Keratinocyte (primary cell): ENCODE results near the gene ANKRD39. TPM values are rescaled to one million over a fixed set of nuclear protein-coding genes. Genes with fewer than 3 reads are reported as not detected.

Source experiments
- DNase-seq: peaks from one replicate; pipeline ENCODE4 v3.0.0-alpha.2; 2011; ENCODE audit warnings: low read depth, missing footprints, low spot score
- FAIRE-seq: peaks from 2 replicates; lab custom pipeline; 2011; peaks lifted over from hg19 to GRCh38; lab: Jason Lieb, UNC
- H2AFZ ChIP-seq: 2 replicates; pipeline ENCODE4 v1.6.0; 2012; ENCODE audit warnings: low read length, control low read depth, inconsistent platforms; ENCODE audit not compliant: control insufficient read depth
- H3K27ac ChIP-seq: 2 replicates; pipeline ENCODE4 v1.5.1; 2011; ENCODE audit warnings: low read length; ENCODE audit not compliant: control insufficient read depth, insufficient read depth
- H3K27me3 ChIP-seq: 3 replicates; pipeline ENCODE4 v1.6.0; 2011; ENCODE audit warnings: low read length; ENCODE audit not compliant: control insufficient read depth, insufficient read depth; ENCODE audit errors: extremely low read depth
- H3K36me3 ChIP-seq, 2 experiments: 2 replicates in 1 of 2; 3 replicates in 1 of 2; pipeline ENCODE4 v1.5.1; 2011; ENCODE audit warnings: low read length in 2 of 2, mild to moderate bottlenecking in 1 of 2; ENCODE audit not compliant: control insufficient read depth in 2 of 2, insufficient read depth in 2 of 2; ENCODE audit errors: extremely low read depth in 1 of 2
- H3K4me1 ChIP-seq: 3 replicates; pipeline ENCODE4 v1.5.1; 2011; ENCODE audit warnings: low read length; ENCODE audit not compliant: control insufficient read depth, insufficient read depth; ENCODE audit errors: extremely low read depth
- H3K4me2 ChIP-seq: 3 replicates; pipeline ENCODE4 v1.6.0; 2011; ENCODE audit warnings: low read depth, low read length; ENCODE audit not compliant: control insufficient read depth, insufficient read depth; ENCODE audit errors: extremely low read depth
- H3K4me3 ChIP-seq, 3 experiments: fragments of 200-600 bp in 1 of 3; sonication (generic) in 1 of 3; 2 replicates in 2 of 3; 3 replicates in 1 of 3; pipeline ENCODE4 v1.5.1; 2011 to 2016; ENCODE audit warnings: low read length in 3 of 3, mild to moderate bottlenecking in 3 of 3, control low read depth in 2 of 3, inconsistent platforms in 1 of 3, low read depth in 1 of 3, mixed read lengths in 1 of 3, mixed run types in 1 of 3, moderate library complexity in 1 of 3; ENCODE audit not compliant: control insufficient read depth in 2 of 3, insufficient read depth in 2 of 3; ENCODE audit errors: extremely low read depth in 1 of 3
- H3K79me2 ChIP-seq: 2 replicates; pipeline ENCODE4 v1.6.0; 2012; ENCODE audit warnings: low read length; ENCODE audit not compliant: control insufficient read depth, insufficient read depth
- H3K9ac ChIP-seq: 3 replicates; pipeline ENCODE4 v1.6.0; 2011; ENCODE audit warnings: low read length; ENCODE audit not compliant: control insufficient read depth, insufficient read depth; ENCODE audit errors: extremely low read depth
- H3K9me1 ChIP-seq: 3 replicates; pipeline ENCODE4 v1.6.0; 2011; ENCODE audit warnings: low read length; ENCODE audit not compliant: control insufficient read depth, insufficient read depth; ENCODE audit errors: extremely low read depth
- H3K9me3 ChIP-seq: 2 replicates; pipeline ENCODE4 v1.5.1; 2012; ENCODE audit warnings: low read depth, low read length; ENCODE audit not compliant: control insufficient read depth
- H4K20me1 ChIP-seq: 3 replicates; pipeline ENCODE4 v1.6.0; 2011; ENCODE audit warnings: low read length; ENCODE audit not compliant: control insufficient read depth, insufficient read depth; ENCODE audit errors: extremely low read depth
- EZH2 ChIP-seq: IDR thresholded peaks from one replicate; pipeline ENCODE4 v1.6.1; 2012; ENCODE audit warnings: inconsistent platforms, mild to moderate bottlenecking, low read length, moderate library complexity
- dilution Hi-C: fragments of 300-500 bp; cut with MboI; formaldehyde crosslinking; loops from one replicate; pipeline ENCODE4 v1.7.0; 2020; ENCODE audit warnings: low sequenced_read_pairs; ENCODE audit not compliant: extremely low pct_ligation_motif_present
- polyA plus RNA-seq, 5 experiments: library from polyadenylated mRNA; depleted of rRNA in 3 of 5; stranded (reverse) in 3 of 5; stranded (forward) in 1 of 5; unstranded in 1 of 5; fragments of >200 nt; gene quantifications; 1 replicate in 1 of 5; 2 replicates in 3 of 5; 3 replicates in 1 of 5; pipeline versions ENCODE4 v1.2.1 to v1.2.3, GENCODE V29; 2011 to 2012; ENCODE audit warnings: missing spikeins in 2 of 5, low read depth in 1 of 5, low replicate concordance in 1 of 5
- TF ChIP-seq, protein P1 (sequence below), 3 experiments: IDR thresholded peaks in 1 of 3; conservative IDR thresholded peaks in 1 of 3; optimal IDR thresholded peaks in 1 of 3; 2 replicates in 2 of 3; 3 replicates in 1 of 3; pipeline versions ENCODE3 to v1.5.1; 2011; ENCODE audit warnings: low read length in 3 of 3, mild to moderate bottlenecking in 3 of 3, moderate library complexity in 2 of 3, control low read depth in 1 of 3, inconsistent platforms in 1 of 3; ENCODE audit not compliant: insufficient read depth in 2 of 3; ENCODE audit errors: extremely low read depth in 1 of 3

ANKRD39 gene
- polyA plus RNA-seq, 1 donor (not counting 4 experiments of a cell fraction or from before 2014, with no cell fraction given) = 7.2 TPM

GRCh38 chr2:96898641-96899412, 41.0 kb upstream of the ANKRD39 start:
- TF ChIP-seq, protein P1, sequence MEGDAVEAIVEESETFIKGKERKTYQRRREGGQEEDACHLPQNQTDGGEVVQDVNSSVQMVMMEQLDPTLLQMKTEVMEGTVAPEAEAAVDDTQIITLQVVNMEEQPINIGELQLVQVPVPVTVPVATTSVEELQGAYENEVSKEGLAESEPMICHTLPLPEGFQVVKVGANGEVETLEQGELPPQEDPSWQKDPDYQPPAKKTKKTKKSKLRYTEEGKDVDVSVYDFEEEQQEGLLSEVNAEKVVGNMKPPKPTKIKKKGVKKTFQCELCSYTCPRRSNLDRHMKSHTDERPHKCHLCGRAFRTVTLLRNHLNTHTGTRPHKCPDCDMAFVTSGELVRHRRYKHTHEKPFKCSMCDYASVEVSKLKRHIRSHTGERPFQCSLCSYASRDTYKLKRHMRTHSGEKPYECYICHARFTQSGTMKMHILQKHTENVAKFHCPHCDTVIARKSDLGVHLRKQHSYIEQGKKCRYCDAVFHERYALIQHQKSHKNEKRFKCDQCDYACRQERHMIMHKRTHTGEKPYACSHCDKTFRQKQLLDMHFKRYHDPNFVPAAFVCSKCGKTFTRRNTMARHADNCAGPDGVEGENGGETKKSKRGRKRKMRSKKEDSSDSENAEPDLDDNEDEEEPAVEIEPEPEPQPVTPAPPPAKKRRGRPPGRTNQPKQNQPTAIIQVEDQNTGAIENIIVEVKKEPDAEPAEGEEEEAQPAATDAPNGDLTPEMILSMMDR (optimal IDR thresholded peaks at IDR 0.05 in 1 of 3, IDR thresholded peaks at IDR 0.05 in 1 of 3, conservative IDR thresholded peaks at IDR 0.05 in 1 of 3; ENCODE audit: extremely low read depth in 1 of 3, insufficient read depth in 2 of 3, low read length in 3 of 3) = no peak
- no peak for TF ChIP-seq EZH2
- Histone ChIP-seq H3K9me1 (no peaks in the 10 kb centered on the region), H3K79me2 (no peaks in the 10 kb centered on the region), H3K4me3 (no peak overlapping the region), H3K27ac (no peak overlapping the region), H3K9ac (no peak overlapping the region), H3K9me3 (no peaks in the 10 kb centered on the region), H4K20me1 (no peaks in the 10 kb centered on the region), H3K27me3 (no peaks in the 10 kb centered on the region), H3K4me1 (peaks cover 24% of the 10 kb centered on the region), H3K36me3 (no peaks in the 10 kb centered on the region), H3K4me2 (peak overlapping the region; percentile 22), H2AFZ (peak overlapping the region; percentile 10)
- DNase-seq (no peak), FAIRE-seq (peak; percentile 49)
- dilution Hi-C loops = no loop called here

- Histone ChIP-seq H3K4me1 (peaks cover 30% of the 10 kb centered on the region), H3K27me3 (no peaks in the 10 kb centered on the region), H3K9ac (no peak overlapping the region), H4K20me1 (no peaks in the 10 kb centered on the region), H3K4me2 (no peak overlapping the region), H3K9me1 (no peaks in the 10 kb centered on the region), H3K4me3 (no peak overlapping the region), H3K9me3 (no peaks in the 10 kb centered on the region), H3K27ac (no peak overlapping the region), H3K79me2 (no peaks in the 10 kb centered on the region), H3K36me3 (no peaks in the 10 kb centered on the region), H2AFZ (no peak overlapping the region)
- DNase-seq (no peak), FAIRE-seq (no peak)
- dilution Hi-C loops = no loop called here
- TF ChIP-seq EZH2 = no peak
- TF ChIP-seq, protein P1 (optimal IDR thresholded peaks at IDR 0.05 in 1 of 3, IDR thresholded peaks at IDR 0.05 in 1 of 3, conservative IDR thresholded peaks at IDR 0.05 in 1 of 3; ENCODE audit: extremely low read depth in 1 of 3, insufficient read depth in 2 of 3, low read length in 3 of 3) = no peak
These were observed 40.3 kb upstream of the ANKRD39 start for GRCh38 chr2:96898135-96898505.
